ENCODE data around the gene BPI.

BPI gene

GRCh38 chr20:38271608-38272120, 32.3 kb upstream of the BPI start:
- TF ChIP-seq CTCF (IDR thresholded peaks at IDR 0.05; ENCODE audit: low read length): no peak
- no peak for TF ChIP-seq EZH2 (IDR thresholded peaks at IDR 0.05; ENCODE audit: borderline replicate concordance, low read length)
- Histone ChIP-seq H2AFZ (ENCODE audit: low read length) (no peak overlapping the region), H3F3A (ENCODE audit: insufficient read depth, low read length) (no peaks in the 10 kb centered on the region), H3K9me2 (ENCODE audit: low read depth, low read length) (no peaks in the 10 kb centered on the region), H3K79me2 (ENCODE audit: insufficient read depth, low read length) (no peaks in the 10 kb centered on the region), H4K20me1 (ENCODE audit: insufficient read depth, low read length) (no peaks in the 10 kb centered on the region), H3K4me2 (ENCODE audit: low read length) (no peak overlapping the region), H3K9me3 (ENCODE audit: low read length) (no peaks in the 10 kb centered on the region), H3K36me3 (ENCODE audit: insufficient read depth, low read length) (no peaks in the 10 kb centered on the region), H3K9ac (ENCODE audit: low read length) (no peak overlapping the region), H3K27ac (ENCODE audit: low read depth, low read length, poor library complexity, severe bottlenecking) (no peak overlapping the region), H3K27me3 (ENCODE audit: insufficient read depth, low read length) (no peaks in the 10 kb centered on the region), H3K4me1 (ENCODE audit: insufficient read depth, low read length, severe bottlenecking) (no peaks in the 10 kb centered on the region), H3K4me3 (ENCODE audit: low read depth, low read length, poor library complexity, severe bottlenecking) (no peak overlapping the region)

- no peaks in the 10 kb centered on the region for H3K79me2 ChIP-seq (ENCODE audit: insufficient read depth, low read length)
- H3F3A ChIP-seq (ENCODE audit: insufficient read depth, low read length): no peaks in the 10 kb centered on the region
- no peaks in the 10 kb centered on the region for H4K20me1 ChIP-seq (ENCODE audit: insufficient read depth, low read length)
- H3K27me3 ChIP-seq (ENCODE audit: insufficient read depth, low read length): no peaks in the 10 kb centered on the region
- H3K27ac ChIP-seq (ENCODE audit: low read depth, low read length, poor library complexity, severe bottlenecking): no peak overlapping the region
- no peaks in the 10 kb centered on the region for H3K9me2 ChIP-seq (ENCODE audit: low read depth, low read length)
- no peak overlapping the region for H2AFZ ChIP-seq (ENCODE audit: low read length)
- no peak overlapping the region for H3K9ac ChIP-seq (ENCODE audit: low read length)
- no peak overlapping the region for H3K4me3 ChIP-seq (ENCODE audit: low read depth, low read length, poor library complexity, severe bottlenecking)
- H3K4me1 ChIP-seq (ENCODE audit: insufficient read depth, low read length, severe bottlenecking): no peaks in the 10 kb centered on the region
- TF ChIP-seq EZH2 (IDR thresholded peaks at IDR 0.05; ENCODE audit: borderline replicate concordance, low read length): no peak
- TF ChIP-seq CTCF (IDR thresholded peaks at IDR 0.05; ENCODE audit: low read length): no peak
- H3K4me2 ChIP-seq (ENCODE audit: low read length): no peak overlapping the region
- no peaks in the 10 kb centered on the region for H3K36me3 ChIP-seq (ENCODE audit: insufficient read depth, low read length)
- H3K9me3 ChIP-seq (ENCODE audit: low read length): no peaks in the 10 kb centered on the region
Observed at GRCh38 chr20:38272398-38272797, 31.6 kb upstream of the BPI start.

GRCh38 chr20:38272961-38273360, 31.0 kb upstream of the BPI start:
- no peaks in the 10 kb centered on the region for H3K9me2 ChIP-seq (ENCODE audit: low read depth, low read length)
- no peaks in the 10 kb centered on the region for H3K36me3 ChIP-seq (ENCODE audit: insufficient read depth, low read length)
- H3K4me1 ChIP-seq (ENCODE audit: insufficient read depth, low read length, severe bottlenecking): no peaks in the 10 kb centered on the region
- H4K20me1 ChIP-seq (ENCODE audit: insufficient read depth, low read length): no peaks in the 10 kb centered on the region
- H3K4me3 ChIP-seq (ENCODE audit: low read depth, low read length, poor library complexity, severe bottlenecking): no peak overlapping the region
- no peak overlapping the region for H3K27ac ChIP-seq (ENCODE audit: low read depth, low read length, poor library complexity, severe bottlenecking)
- no peak overlapping the region for H3K9ac ChIP-seq (ENCODE audit: low read length)
- H3K79me2 ChIP-seq (ENCODE audit: insufficient read depth, low read length): no peaks in the 10 kb centered on the region
- no peak overlapping the region for H2AFZ ChIP-seq (ENCODE audit: low read length)
- H3F3A ChIP-seq (ENCODE audit: insufficient read depth, low read length): no peaks in the 10 kb centered on the region
- H3K9me3 ChIP-seq (ENCODE audit: low read length): no peaks in the 10 kb centered on the region
- TF ChIP-seq CTCF (IDR thresholded peaks at IDR 0.05; ENCODE audit: low read length): no peak
- no peak for TF ChIP-seq EZH2 (IDR thresholded peaks at IDR 0.05; ENCODE audit: borderline replicate concordance, low read length)
- no peak overlapping the region for H3K4me2 ChIP-seq (ENCODE audit: low read length)
- no peaks in the 10 kb centered on the region for H3K27me3 ChIP-seq (ENCODE audit: insufficient read depth, low read length)
